Mucosa of stomach (tissue), 1 donor: Measurements from ENCODE around the gene MAGI1.
A peak's percentile ranks its signal among the peaks of the same experiment; 100 is the strongest.
"Not testable (repeated sequence)": the region's sequence is repeated elsewhere in the genome, so short reads cannot be mapped to it uniquely, and the experiment has no call there.

Source experiments
- H3K27me3 ChIP-seq: one replicate; pipeline ENCODE4 v1.7.0; 2013; ENCODE audit warnings: mild to moderate bottlenecking, low read length; ENCODE audit not compliant: control insufficient read depth, insufficient read depth
- H3K36me3 ChIP-seq: one replicate; pipeline ENCODE4 v1.7.0; 2013; ENCODE audit warnings: low read length; ENCODE audit not compliant: control insufficient read depth, insufficient read depth
- H3K4me1 ChIP-seq: one replicate; pipeline ENCODE4 v1.7.0; 2013; ENCODE audit warnings: mild to moderate bottlenecking, low read length; ENCODE audit not compliant: control insufficient read depth, insufficient read depth
- H3K4me3 ChIP-seq: one replicate; pipeline ENCODE4 v1.7.0; 2013; ENCODE audit warnings: low read length
- H3K9ac ChIP-seq: one replicate; pipeline ENCODE4 v1.7.0; 2013; ENCODE audit warnings: mild to moderate bottlenecking, low read length, moderate library complexity
- H3K9me3 ChIP-seq: one replicate; pipeline ENCODE4 v1.7.0; 2013; ENCODE audit warnings: mild to moderate bottlenecking, low read length, moderate library complexity; ENCODE audit not compliant: control insufficient read depth
- donor health status: Pancreatic carcinoma.

Gene MAGI1

DNA sequence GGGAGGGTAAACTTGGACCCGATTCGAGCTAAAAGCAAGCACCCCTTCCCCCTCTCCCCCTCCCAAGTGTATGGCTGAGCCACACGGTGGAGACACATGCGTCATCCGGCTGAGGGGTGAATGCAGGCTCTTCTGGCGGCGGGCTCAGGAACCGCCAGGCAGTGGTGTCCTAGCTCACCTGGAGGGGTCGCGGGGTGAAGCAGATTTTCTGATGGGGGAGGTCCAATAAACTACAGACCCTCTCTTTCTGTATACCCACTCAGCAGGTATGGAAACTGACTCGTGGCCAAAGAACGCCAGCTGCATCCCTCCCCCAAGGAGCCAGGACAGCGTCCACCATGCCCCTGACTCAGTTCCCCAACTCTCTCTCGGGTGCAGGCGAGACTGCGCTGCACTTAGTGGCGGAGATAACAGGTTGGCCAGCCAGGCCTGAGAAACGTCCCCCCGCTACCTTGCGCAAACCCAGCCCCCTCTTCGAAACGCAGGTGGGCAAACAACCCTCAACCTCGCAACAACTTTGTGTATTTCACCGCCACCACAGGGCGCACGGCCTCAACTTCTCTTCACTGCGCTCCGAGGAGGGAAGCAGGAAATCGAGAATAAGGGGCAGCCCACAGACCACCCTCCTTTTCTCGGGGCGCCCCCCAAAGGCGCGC is 1.3 kb downstream of the MAGI1 start:
- H3K36me3 ChIP-seq, result no peaks in the 10 kb centered on the region
- peaks cover 11% of the 10 kb centered on the region for H3K4me1 ChIP-seq
- no peaks in the 10 kb centered on the region for H3K9me3 ChIP-seq
- peak overlapping the region; percentile 94 for H3K4me3 ChIP-seq
- H3K27me3 ChIP-seq, result no peaks in the 10 kb centered on the region
- H3K9ac ChIP-seq, result peak overlapping the region; percentile 92

DNA sequence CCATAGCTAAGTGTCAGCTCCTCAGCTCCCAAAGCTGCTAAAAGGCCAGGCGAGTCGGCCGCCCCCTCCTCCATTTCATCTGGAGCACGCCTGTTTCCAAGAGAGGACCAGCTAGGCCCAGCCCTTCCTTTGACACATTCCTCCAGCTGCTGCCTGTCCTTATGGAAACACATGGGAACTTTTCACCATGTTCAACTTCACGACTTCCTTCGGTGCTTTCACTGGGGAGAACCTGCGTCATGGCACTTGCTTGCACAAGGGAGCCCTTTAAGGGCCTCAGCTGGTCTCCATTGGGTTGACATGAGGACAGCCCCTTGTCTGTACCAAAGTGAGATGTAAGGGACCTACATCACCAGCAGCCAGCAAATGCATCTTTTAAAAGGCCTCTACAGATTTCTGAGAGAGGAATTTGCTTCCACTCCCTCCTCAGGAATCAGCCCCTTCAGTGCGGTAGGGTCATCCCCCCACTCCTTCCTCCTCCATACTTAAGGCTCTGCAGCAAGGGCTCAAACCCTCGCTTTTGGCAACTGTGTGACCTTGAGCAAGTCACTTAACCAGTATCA is 2.1 kb downstream of the MAGI1 start:
- Histone ChIP-seq H3K4me1 (peaks cover 11% of the 10 kb centered on the region), H3K27me3 (no peaks in the 10 kb centered on the region), H3K4me3 (peak overlapping the region; percentile 94), H3K9ac (peak overlapping the region; percentile 92), H3K36me3 (no peaks in the 10 kb centered on the region), H3K9me3 (no peaks in the 10 kb centered on the region)

DNA sequence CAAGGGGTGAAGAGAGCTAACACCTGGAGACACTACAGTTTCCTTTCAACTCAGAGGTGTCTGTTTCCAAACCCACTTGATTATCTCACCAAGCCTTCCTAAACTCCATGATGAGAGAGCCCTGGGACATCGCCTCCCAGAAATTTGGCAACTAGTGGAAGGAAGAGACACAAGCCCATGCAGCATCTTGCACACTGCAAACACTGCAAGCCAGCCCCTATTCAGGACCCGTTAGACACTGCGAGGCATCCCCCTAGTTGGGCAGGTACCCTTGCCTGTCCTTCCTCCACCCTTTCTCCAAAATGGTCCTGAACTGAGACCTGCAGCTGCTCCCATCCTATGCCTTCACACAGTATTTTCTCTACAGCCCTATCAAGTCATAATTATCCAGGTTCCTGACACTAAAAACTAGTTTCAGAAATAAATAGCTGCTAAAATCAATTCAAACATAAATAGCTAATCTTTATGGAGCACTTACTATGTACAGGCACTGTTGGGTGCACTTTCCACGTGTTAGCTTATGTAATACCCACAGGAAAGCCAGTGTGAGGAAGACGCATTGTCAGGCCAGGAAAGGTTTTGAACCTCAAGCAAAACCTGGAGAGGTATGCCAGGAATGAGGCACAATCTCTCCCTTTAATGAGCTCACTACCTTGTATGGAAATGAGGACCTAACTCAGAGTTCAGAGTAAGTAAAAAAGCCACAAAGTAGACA is 2.8 kb downstream of the MAGI1 start:
- Histone ChIP-seq H3K36me3 (no peaks in the 10 kb centered on the region), H3K4me1 (peaks cover 11% of the 10 kb centered on the region), H3K9me3 (no peaks in the 10 kb centered on the region), H3K9ac (peak overlapping the region; percentile 92), H3K4me3 (peak overlapping the region; percentile 94), H3K27me3 (no peaks in the 10 kb centered on the region)

DNA sequence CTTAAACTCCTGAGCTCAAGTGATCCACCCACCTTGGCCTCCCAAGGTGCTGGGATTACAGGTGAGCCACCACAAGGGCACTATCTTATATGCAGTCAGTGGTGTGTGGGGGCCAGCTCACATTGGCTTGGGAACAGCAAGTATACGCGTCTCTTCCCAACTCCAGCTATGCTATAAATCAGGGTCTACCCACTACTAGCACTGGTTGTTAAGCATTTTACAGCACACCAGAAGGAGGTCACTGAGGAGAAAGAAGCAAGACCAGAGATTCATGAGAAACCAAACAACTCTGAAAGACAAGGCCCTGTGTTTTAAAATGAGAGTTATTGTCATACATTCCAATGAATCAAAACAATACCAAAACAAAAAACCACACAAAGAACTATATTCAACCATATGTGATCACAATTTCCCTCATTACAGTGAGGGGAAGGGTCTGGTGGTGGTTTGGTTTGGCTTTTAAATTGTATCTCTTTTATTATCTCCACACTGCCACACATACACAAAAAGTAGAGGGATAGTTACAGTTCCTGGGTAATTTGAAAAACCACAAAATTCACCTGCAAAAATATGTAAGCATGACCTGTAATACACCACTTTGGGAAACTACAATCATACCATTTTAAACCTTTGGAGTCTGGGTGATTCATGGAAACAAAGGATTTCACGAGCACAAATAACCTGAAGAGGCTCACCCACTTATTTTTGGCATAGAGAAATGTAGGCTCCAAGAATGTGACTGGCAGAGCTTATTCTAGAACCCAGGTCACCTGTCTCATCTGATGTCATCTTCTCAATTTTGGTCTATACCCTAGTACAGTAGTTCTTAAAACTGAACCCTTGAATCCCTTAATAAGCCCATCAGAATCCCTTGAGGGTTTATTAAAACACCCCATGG is 5.2 kb downstream of the MAGI1 start:
- H3K4me1 ChIP-seq, result peaks cover 11% of the 10 kb centered on the region

DNA sequence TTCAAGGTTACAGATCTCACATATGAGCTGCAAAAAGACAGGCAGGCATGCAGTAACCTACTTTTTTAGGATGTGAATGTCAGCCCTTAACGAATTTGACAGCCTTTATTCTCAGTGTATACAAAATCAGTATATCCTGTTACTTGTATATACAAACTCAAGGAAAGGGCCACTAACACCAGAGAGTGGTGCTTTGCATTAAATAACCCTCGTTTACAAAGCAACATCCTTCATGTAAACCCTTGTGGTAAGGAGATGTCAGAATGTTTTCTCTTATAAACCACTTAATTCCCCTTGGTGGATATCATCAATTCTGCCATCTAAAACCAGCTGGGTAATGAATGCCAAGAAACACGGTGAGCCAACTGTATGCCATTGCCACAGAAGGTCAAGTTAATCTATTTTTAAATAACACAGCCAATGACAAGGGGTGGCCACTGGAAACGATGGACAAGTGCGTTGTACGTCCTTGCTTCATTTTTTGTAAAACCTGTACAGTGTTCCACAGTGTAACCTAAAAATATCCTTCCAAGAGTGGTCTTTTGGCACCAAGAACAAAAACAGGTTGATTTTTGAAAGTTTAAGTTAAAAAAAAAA is 7.5 kb downstream of the MAGI1 start:
- no peaks in the 10 kb centered on the region for H3K36me3 ChIP-seq
- H3K4me3 ChIP-seq, result no peak overlapping the region
- no peaks in the 10 kb centered on the region for H3K9me3 ChIP-seq
- no peaks in the 10 kb centered on the region for H3K27me3 ChIP-seq
- peaks cover 9% of the 10 kb centered on the region for H3K4me1 ChIP-seq
- no peak overlapping the region for H3K9ac ChIP-seq

More for the DNA sequence above, 5.2 kb downstream of the MAGI1 start:
- Histone ChIP-seq H3K4me3 (no peak overlapping the region), H3K9me3 (no peaks in the 10 kb centered on the region), H3K9ac (no peak overlapping the region), H3K27me3 (no peaks in the 10 kb centered on the region), H3K36me3 (no peaks in the 10 kb centered on the region)

DNA sequence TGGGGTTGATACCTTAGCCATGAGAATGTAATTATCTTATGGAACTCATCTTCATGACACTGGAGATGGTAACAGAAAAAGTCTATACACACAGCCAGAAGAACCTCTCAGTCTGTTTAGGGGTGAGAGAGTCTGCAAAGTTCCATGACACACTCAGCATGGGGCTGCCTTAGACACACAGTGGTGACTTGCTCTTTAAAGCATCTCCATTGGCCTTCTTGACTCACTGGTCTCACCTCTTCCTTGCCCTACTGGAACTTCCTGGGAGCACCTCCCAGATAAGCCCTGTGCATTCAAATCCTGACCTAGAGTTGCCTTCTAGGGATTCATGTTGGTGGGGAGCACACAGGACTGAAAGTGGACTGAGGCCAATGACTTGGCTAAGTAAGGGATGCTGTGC is 9.3 kb downstream of the MAGI1 start:
- Histone ChIP-seq H3K4me3 (no peak overlapping the region), H3K4me1 (no peaks in the 10 kb centered on the region), H3K9me3 (no peaks in the 10 kb centered on the region), H3K27me3 (no peaks in the 10 kb centered on the region), H3K36me3 (no peaks in the 10 kb centered on the region), H3K9ac (no peak overlapping the region)

DNA sequence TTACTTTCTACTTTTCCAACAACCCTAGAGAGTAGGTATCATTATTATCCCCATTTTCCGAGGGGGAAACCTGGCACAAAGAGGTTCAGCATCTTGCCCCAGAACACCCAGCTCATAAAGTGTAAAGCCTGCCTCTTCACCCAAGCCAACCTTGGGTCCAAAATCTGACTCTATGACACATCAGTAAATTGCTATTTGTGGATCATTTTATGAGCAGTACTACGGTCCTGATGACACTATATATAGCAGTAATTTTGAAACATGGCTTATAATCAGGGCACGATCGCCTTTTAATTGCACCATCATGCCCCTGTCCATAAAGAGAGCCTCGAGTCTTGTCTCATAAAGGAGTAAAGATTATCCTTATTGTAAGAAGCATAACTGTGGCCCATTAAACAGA is 9.7 kb downstream of the MAGI1 start:
- Histone ChIP-seq H3K27me3 (no peaks in the 10 kb centered on the region), H3K9me3 (no peaks in the 10 kb centered on the region), H3K36me3 (no peaks in the 10 kb centered on the region), H3K9ac (no peak overlapping the region), H3K4me3 (no peak overlapping the region), H3K4me1 (peaks cover under 1% of the 10 kb centered on the region)

DNA sequence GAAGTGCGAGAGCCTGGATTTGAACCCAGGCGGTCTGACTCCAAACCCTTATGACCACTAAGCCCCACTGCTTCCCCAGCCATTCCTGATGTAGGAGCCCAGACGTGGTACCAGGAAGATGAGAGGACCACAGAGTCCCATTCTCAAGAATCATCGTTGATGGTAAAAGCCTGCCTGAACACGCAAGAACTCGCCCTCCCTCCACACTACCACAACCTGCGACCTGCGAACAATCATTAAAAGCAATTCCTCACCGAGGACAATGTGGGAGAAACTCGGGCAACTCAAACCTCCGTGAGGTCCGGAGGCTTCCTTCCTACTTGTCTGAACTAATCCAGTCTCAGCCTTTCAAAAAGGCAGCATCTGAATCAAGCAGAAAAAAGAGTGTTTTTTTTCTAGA is 10.3 kb downstream of the MAGI1 start:
- Histone ChIP-seq H3K4me1 (peaks cover 4% of the 10 kb centered on the region), H3K9ac (no peak overlapping the region), H3K4me3 (no peak overlapping the region), H3K36me3 (no peaks in the 10 kb centered on the region), H3K9me3 (no peaks in the 10 kb centered on the region), H3K27me3 (no peaks in the 10 kb centered on the region)

DNA sequence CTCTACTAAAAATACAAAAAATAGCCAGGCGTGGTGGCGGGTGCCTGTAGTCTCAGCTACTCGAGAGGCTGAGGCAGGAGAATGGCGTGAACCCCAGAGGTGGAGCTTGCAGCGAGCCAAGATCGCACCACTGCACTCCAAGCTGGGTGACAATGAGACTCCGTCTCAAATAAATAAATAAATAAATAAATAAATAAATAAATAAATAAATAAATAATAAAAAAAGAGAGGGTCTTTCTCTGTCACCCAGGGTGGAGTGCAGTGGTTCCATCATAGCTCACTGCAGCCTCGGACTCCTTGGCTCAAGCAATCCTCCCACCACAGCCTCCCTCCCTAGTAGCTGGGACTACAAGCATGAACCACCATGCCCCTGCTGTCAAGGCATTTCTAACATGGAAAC is 11.6 kb downstream of the MAGI1 start:
- H3K4me3 ChIP-seq, H3K36me3 ChIP-seq, H3K9me3 ChIP-seq, H3K27me3 ChIP-seq, H3K9ac ChIP-seq: not testable (repeated sequence)
- H3K4me1 ChIP-seq, result peaks cover 10% of the 10 kb centered on the region

DNA sequence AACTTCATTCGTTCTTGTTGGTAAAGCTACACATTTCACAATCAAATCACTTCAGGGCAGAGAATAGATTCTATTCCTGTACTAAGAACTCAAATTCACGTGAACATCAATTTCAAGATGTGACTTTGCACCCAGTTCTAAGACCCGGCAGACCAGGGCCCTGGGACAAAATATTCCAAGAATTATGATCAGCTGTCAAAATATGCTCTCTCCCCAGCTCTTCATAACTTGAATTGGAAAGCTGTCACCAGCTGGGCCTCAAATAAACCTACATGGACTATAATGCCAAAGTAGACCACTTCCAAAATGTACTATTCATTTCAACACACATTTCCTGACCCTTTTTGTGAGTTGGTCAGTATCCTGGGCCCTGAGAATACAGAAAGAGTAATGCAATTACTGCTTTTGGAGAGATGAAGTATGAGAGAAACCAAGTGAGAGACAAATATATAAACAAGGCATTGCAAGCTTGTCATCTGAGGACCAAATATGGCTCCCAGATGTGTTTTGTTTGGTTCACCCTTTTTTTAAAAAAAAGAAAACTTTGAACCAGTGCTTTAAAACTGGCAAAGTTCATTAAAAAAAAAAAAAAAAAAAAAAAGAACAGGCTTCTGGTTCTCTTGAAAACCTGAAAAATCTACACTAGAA is 14.9 kb downstream of the MAGI1 start:
- H3K36me3 ChIP-seq, result no peaks in the 10 kb centered on the region
- peaks cover 43% of the 10 kb centered on the region for H3K4me1 ChIP-seq
- H3K4me3 ChIP-seq, result no peak overlapping the region
- H3K27me3 ChIP-seq, result no peaks in the 10 kb centered on the region
- H3K9me3 ChIP-seq, result no peaks in the 10 kb centered on the region
- no peak overlapping the region for H3K9ac ChIP-seq

DNA sequence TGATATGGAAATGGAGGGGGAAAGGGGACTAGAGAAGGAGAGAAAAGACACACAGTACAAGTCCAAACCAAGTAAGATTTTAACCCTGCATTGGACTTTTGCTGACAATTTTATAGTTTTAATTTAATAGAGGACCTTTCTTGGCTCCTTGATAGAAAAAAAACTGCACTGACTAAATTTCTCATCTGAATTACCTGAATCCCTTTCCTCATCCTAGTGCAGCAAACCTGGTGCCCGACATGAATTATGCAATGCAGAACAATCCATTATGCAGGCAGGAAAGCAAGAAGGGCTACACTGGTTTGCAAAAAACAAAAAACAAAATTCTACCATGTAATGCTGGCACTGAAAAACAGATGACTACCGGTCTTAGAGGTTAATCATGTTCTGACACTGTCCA is 15.5 kb downstream of the MAGI1 start:
- no peak overlapping the region for H3K9ac ChIP-seq
- H3K36me3 ChIP-seq, result no peaks in the 10 kb centered on the region
- H3K4me3 ChIP-seq, result no peak overlapping the region
- H3K9me3 ChIP-seq, result no peaks in the 10 kb centered on the region
- H3K27me3 ChIP-seq, result no peaks in the 10 kb centered on the region
- H3K4me1 ChIP-seq, result peaks cover 44% of the 10 kb centered on the region
